Limb (tissue), 2 donors: ENCODE data around the gene STN1.

Experiments used
- DNase-seq, 2 donors: peaks; one replicate each; pipeline ENCODE4 v3.0.0-alpha.2; 2016; ENCODE audit errors: extremely low spot score in 2 of 2

STN1 gene

DNA sequence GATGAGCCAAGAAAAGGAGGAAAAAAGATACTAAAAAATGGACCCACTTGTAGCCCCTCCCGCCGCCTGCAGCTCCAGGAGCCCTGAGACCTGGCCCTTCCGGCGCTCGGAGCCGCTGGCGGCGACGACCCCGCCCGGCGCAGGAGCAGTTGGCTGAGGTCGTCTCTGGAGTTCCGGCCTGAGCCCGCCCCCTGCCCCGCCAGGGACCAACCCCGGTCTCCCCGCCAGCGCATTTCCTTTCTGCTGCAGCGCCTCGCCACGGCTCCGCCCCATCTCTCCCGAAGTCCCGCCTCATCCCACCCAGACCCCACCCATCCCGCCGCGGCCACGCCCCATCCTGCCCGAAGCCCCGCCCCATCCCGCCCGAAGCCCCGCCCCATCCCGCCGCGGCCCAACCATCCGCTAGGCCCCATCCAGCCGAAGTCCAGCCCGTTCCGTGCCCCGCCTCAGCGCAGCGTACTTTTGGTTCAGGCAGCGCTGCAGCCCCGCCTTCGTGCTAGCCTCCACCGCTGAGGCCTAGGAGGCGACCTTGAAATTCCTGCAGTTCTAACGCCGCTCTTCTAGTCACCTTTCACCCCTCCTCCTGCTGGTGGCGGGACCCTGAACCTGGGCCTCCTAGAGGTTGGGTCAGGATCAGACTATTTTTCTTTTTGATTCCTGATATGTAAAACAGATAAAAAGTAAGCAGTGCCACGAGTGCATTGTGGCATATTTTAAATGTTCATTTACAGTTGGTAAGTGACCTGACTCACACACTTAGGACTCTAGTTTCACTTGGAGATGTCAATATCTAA is at the start of gene STN1:
STN1 (minus strand) TSS at position 132 of the 794 bp plus-strand sequence. CDS start 590 bp downstream, outside the sequence.
- peak; percentile 97 to 99 for DNase-seq

- DNase-seq, result peak; percentile 24 to 57
Observed at GRCh38 chr10:103967448-103968071, 49.6 kb upstream of the STN1 start.

- peak; percentile 83 to 93 for DNase-seq
Observed at GRCh38 chr10:103966671-103967447, 48.9 kb upstream of the STN1 start, which contains the start of gene SLK. TSS of gene SLK (plus strand) at chr10:103967140. CDS start at chr10:103967746, 606 bp downstream.

- no peak for DNase-seq
Observed at GRCh38 chr10:103960103-103960502, 42.1 kb upstream of the STN1 start.

- DNase-seq, result no peak
Observed at GRCh38 chr10:103958996-103959395, 41.0 kb upstream of the STN1 start.

- no peak for DNase-seq
Observed at GRCh38 chr10:103954543-103954942, 36.6 kb upstream of the STN1 start.

- DNase-seq, result no peak
Observed at GRCh38 chr10:103951942-103952341, 34.0 kb upstream of the STN1 start.

- DNase-seq, result no peak
Observed at GRCh38 chr10:103951183-103951582, 33.2 kb upstream of the STN1 start.

- no peak for DNase-seq
Observed at GRCh38 chr10:103949728-103950127, 31.7 kb upstream of the STN1 start.

- DNase-seq, result no peak
Observed at GRCh38 chr10:103947799-103948516, 30.0 kb upstream of the STN1 start.

DNA sequence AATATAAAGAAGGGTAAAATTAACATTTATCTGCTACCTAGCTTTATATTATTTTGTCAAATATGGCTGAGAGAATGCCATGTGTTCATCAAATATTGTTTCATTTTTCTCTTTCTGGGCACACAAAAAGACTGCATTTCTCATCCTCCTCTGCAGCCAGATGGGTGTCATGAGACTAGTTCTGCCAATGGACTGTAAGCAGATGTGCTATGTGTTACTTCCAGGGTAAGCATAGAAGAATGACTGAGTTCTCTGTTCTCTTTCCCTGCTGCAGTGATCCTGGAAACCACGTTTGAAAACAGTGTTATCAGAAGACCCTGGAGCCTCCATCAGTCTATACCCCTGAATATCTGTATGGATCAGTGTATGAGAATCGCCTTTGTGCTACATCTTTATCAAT is 24.9 kb upstream of the STN1 start:
- DNase-seq, result no peak

DNA sequence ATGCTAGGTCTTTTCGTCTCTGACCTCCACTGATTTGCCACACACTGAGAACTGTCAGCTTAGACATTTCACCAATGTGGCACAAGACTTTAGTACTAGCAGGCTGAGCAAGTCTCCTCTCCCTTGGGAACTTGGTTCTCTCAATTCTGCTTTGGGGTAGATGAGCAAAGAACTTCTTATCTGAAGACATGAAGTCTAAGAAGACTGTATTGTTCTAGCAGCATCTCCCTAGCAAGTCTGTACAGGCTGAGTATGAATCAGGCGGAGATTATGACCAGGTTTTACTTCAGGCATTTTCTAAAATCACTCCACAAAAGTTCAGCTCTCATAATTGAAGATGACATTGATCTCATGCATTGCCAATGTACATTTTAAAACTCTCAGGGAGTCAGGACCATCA is 23.8 kb upstream of the STN1 start:
- no peak for DNase-seq

GRCh38 chr10:103939522-103939921 is 21.5 kb upstream of the STN1 start:
- no peak for DNase-seq

- DNase-seq, result no peak
Observed at GRCh38 chr10:103936022-103936421, 18.0 kb upstream of the STN1 start.

DNA sequence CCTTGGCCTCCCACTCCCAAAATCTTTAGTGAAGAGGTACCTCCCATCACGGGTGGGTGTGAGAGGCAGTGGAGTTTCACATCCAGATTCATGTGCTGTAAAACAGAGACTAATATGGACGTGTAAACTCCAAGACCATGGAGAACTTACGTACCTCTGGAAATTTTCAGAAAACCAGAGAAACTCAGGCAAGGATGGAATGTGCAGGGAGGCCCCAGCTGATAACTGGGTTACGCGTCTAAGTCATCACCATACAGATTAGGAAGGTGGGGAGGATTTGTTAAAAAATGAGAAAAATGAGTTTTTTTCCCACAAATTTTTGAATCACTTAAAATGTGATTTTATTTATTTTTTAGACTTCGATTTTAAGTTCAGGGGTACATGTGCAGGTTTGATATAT is 16.3 kb upstream of the STN1 start:
- DNase-seq, result no peak

GRCh38 chr10:103933557-103934121 is 15.7 kb upstream of the STN1 start:
- DNase-seq, result no peak

- DNase-seq, result no peak
Observed at GRCh38 chr10:103932971-103933370, 15.0 kb upstream of the STN1 start.

DNA sequence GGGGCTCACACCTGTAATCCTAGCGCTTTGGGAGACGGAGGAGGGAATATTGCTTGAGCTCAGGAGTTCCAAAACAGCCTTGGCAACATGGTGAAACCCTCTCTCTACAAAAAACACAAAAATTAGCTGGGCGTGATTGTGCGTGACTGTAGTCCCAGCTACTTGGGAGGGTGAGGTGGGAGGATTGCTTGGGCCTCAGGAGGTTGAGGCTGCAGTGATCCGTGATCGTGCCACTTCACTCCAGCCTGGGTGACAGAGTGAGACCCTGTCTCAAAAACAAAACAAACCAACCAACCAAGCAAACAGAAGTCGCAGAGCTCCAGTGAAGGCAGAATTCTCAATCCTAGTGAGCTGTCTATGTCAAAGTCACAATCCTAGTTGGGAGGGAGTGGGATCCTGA is 14.3 kb upstream of the STN1 start:
- DNase-seq, result no peak

GRCh38 chr10:103931603-103932002 is 13.6 kb upstream of the STN1 start:
- DNase-seq, result no peak

GRCh38 chr10:103930881-103931280 is 12.9 kb upstream of the STN1 start:
- no peak for DNase-seq

- no peak for DNase-seq
Observed at GRCh38 chr10:103930449-103930848, 12.5 kb upstream of the STN1 start.
